Ramos (cell line): ENCODE data around the gene IGSF11.

ENCODE experiments used
- in situ Hi-C: fragments of 300-500 bp; cut with MboI; formaldehyde crosslinking; loops from one replicate; pipeline ENCODE4 v1.14.3; 2022; ENCODE audit warnings: low sequenced_read_pairs; ENCODE audit not compliant: unreplicated experiment

Gene IGSF11

GRCh38 chr3:118955914-118956556 lies 78.6 kb downstream of the IGSF11 start:
- in situ Hi-C loops, result no loop called here

- in situ Hi-C loops, result no loop called here
These were observed 83.6 kb downstream of the IGSF11 start for GRCh38 chr3:118951089-118951488.

GRCh38 chr3:118949113-118949760 lies 85.4 kb downstream of the IGSF11 start:
- in situ Hi-C loops, result no loop called here

- in situ Hi-C loops, result no loop called here
These were observed 86.5 kb downstream of the IGSF11 start for GRCh38 chr3:118948146-118948545.

DNA sequence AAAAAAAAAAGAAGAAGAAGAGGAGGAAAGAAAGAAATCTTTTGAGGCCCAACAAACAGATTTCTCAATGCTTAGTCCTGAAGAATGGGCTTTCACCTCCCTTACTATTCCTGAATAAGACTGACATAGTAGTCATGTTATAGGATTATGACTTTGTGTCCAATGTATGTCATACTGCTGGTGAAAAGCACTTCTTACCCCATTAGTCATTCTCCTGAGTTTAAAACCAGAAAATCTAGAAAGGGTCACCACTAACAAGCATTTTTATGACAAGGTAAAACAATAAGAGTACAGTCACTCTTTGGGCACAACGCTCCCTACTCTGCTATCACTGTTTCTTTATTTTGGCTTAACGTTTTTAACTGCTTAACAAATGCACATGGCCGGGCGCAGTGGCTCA lies 88.2 kb downstream of the IGSF11 start:
- in situ Hi-C loops, result no loop called here

DNA sequence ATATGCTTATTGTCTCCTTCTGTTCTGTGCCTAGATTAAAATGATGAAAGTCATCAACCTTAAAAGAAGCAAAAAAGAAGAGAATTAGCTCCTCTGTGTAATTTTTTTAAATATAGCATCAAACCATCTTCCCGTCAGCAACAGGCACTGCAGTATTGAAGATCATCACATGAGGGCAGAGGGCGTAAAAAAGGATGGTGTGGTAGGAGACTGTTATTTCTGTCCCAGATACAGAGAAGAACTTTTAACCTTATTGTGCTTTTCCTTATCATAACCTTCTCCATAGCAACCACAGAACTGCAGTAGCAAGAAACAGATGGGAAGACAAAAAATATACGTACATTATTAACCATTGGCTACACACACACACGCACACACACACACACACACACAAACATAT lies 88.8 kb downstream of the IGSF11 start:
- in situ Hi-C loops, result no loop called here

- in situ Hi-C loops, result no loop called here
These were observed 91.0 kb downstream of the IGSF11 start for GRCh38 chr3:118943597-118943996.

DNA sequence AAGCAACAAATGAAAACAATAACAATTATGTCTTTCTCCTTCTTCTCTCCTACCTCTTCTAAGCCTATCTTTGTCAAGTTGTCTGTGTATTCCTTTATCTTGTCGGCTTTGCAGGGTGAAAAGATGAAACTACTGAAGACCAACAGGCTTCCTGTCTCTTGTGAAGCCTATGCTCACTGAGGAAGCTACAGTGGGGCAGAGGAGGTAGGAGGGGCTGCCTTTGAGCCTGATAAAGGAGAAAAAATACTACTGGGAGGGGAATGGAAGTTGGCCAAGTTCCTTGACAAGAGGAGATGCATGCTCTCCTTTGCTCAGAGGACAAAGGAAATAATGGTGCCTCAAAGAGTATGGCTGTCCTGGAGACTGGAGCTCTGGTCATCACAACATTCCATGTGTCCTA lies 92.0 kb downstream of the IGSF11 start:
- in situ Hi-C loops, result no loop called here

DNA sequence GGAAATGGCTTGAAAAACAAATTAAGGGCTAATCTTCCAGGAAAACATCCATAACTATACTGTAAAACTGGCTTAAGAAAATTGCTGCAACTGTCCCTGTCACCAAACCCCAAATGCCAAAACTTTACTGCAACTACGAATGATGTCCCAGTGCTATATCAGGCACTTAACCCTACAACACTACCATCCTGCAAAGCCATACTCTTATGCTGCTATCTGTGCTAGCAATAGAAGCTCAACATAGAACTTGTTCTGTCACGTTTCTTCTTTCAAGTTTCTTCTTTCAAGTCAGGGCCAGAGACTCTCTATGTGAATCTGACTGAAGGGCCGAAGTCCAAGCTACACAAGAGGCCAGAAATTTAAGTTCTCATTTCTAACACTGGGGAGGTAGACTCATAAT lies 92.5 kb downstream of the IGSF11 start:
- in situ Hi-C loops, result no loop called here

- in situ Hi-C loops, result no loop called here
These were observed 93.4 kb downstream of the IGSF11 start for GRCh38 chr3:118941236-118941635.

DNA sequence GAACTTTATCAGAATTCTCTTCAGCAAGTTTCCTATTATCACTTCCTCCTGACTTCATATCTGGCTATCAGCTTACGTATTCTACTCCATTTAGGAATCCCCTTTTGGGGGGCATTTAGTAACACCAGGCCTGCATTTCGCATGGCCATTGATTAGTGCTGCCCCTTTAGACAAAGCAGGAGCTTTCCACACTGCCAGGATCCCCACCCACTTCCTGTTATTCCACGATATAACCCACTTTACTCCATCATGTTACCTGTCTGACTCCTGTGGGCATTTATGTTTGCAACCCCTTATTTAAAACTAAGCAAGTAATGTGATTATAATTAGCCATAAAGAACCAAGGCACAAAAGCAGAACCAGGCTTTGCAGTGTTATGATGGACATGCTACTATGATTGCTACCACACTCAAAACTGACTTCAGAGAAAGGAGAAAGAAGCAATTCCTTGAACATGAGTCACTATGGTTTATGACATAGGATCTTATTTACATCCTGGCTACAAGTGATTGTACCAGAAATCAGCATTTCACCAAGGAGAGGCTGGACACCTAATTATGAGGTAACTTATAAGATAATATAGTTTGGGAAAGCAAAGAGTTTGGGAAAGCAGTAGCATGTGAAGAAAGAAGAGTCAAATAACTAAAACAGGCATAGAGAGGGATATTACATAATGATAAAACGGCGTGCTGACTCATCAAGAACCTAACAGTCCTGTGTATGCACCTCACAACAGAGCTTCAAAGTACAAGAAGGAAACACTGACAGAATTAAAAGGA lies 96.3 kb downstream of the IGSF11 start:
- in situ Hi-C loops, result no loop called here

- in situ Hi-C loops, result no loop called here
These were observed 97.8 kb downstream of the IGSF11 start for GRCh38 chr3:118936811-118937210.

DNA sequence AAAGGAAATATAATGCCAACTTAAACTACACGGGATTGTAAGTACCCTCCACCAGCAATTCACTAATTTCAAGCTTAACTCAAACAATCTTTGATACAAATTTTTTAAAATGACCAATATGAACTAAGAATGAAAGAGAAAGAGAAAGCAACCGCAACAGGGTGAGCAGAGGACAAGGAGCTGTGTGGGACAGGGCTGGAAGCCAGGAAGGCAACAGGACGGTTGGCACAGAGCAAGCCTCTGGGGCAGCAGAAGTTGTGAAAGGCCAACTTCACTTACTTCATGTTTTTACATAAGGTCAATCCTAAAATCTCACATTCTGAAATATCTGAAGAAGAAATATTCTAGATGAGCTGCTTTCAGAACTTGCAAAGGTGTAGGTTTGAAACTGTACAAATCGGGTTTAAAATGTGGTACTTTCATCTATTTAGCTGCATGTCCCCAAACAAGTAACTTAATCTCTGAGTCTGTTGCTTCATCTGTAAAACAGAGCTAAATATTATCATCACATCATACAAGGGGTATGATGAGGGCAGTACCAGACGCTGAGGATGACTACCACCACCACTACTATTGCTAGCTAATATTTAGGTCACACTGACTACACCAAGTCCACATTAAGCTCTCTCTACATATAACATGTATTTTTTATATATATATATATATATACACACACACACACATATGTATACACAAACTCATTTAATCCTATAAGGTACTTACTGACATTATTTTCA lies 101.7 kb downstream of the IGSF11 start:
- in situ Hi-C loops, result no loop called here

DNA sequence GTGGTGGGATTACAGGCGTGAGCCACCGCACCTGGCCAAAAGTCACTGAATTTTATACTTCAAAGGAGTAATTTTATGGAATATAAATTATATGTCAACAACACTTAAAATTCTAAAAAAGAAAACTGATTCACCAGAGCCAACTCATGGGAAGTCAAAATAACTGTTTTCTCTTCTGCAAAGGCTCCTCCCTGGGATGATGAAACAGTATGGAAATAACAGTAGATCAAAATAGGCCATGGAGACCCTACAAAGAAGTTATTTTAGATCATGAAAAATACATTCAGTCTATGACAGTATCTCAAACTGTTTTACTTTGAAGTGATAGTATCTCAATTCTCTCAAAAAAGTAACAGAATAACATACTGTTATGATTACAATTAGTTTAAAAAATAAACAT lies 102.7 kb downstream of the IGSF11 start:
- in situ Hi-C loops, result no loop called here

DNA sequence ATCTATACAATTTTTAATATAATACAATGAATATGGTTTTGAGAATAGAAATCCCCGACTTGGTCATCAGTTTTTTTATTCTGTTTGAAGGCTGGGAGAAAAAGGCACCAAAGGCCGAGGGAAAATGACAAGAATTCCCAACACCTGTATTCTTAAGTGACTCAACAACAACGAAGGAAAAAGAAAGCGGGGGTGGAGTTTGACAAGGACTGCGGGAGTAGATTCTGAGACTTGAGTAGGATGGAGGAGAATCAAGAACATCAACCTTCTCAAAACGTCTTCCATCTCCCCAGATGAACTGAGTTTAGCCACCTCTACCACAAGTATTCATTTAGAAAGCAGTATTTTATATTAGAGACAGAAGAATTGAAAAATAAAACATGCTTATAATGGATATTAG lies 107.2 kb downstream of the IGSF11 start:
- in situ Hi-C loops, result no loop called here

DNA sequence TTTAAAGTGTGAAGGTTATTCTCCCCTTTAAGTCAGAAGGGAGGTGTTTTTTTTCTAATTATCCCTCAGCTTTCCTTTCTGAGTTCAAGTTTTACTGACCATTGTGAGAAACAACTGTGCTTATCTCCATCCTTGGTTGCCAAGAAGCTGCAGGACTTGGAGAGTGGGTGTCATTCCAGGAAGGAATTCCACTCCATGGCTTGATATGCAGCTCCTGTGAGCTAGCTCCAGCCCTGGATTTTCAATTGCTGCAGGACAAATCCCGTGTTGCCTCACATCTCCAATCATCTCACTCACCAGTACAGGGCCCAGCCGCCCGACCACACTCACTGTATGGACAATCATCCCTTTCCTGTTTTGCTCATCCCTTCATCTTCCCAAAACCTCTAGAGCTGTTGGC lies 122.5 kb downstream of the IGSF11 start:
- in situ Hi-C loops, result no loop called here

DNA sequence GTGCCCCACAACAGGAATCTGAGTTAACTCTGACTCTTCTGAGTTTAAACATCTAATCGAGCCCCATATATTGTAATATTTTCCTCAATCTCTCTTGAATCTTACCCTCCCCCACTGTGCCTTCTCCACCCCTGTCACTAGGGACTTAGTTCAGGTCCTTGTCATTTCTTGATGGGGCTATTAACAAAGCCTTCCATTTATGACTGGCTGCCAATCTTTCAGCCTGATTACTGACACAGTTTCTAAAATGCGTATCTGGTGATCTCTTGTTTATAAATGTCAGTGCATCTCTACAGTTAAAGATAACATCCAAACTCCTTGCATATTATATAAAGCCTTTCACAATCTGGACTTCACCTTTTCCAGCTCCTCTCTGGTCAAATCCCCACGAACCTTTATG lies 124.3 kb downstream of the IGSF11 start:
- in situ Hi-C loops, result no loop called here

- in situ Hi-C loops, result no loop called here
These were observed 124.9 kb downstream of the IGSF11 start for GRCh38 chr3:118909763-118910162.

DNA sequence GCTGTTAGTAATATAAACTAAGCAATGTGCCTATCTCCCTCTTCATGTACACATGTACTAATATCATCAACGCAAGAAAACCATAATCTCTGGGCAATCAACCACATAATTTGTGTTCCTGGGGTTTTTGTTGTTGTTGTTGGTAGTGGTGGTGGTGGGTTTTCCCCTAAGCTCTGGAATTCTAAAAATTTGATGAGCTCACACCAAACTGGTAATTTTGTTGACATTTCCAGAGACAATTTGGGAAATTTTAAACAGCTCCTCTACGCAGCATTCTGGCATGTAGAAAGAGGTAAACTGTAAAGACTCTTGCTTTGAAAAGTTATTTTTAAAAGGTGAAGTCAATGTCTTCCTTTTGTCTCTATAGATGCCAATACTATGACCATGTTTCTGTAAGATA lies 126.7 kb downstream of the IGSF11 start:
- in situ Hi-C loops, result no loop called here

GRCh38 chr3:118900737-118901525 lies 133.7 kb downstream of the IGSF11 start:
- in situ Hi-C loops, result no loop called here
